ENCODE data around the gene KL. TPM values are rescaled to one million over a fixed set of nuclear protein-coding genes. Genes with fewer than 3 reads are reported as not detected.

KL gene
- total and polyA plus RNA-seq, 2 of the 8 experiments (the other 6 are each of a cell fraction or from before 2014, with no cell fraction given) = 0.02 TPM; not detected in 1

DNA sequence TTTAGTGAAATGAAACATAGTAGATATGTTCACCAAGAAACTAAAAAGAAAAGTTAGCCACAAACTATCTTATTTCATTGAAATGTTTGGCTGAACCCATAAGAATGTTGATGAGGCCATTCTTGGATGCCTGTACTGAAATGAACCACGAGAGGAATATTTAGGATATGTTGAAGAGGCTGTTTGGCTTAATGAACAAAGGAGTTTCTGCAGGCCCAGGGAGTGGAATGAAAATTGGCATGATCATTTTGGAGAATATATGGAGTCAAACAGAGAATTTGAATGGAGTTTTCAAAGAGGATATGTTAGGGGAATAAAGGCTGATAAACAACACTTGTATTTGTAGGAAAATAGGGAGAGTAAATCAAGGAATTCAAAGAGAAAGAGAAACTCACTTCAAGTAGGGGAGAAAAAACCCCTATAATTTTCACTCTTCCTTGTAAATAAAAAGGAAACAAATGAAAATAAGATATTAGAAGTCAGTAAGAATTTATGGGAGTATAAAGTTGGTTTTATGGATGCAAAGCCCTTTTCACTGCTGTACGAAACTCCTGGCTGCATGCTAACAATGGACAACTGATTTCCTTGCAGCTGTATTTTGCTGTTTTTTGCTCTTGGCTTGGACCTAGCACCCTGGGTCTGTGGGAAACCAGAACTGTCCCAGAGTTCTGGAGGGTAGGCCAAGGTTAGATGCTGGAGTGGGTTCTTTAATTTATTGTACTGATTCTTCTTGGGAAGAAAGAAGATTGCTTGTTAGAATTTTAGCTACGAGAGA, 36.5 kb downstream of the KL start:
- ChIA-PET CTCF (ENCODE audit: partially characterized antibody) (interaction anchor here (1.3 kb wide), 1 partner anchor 11 kb away, joined by 3 read pairs; no protein-coding TSS in a partner anchor), POLR2A (ENCODE audit: partially characterized antibody) (no interaction called here)
- H2AFZ ChIP-seq (ENCODE audit: low read length) = no peak overlapping the region
- FAIRE-seq (no peak), DNase-seq (ENCODE audit: low read depth in 1 of 2, low spot score in 2 of 2) (no peak)
- H3K18ac ChIP-seq (ENCODE audit: extremely low read depth, low read length) = no peak overlapping the region
- H4K20me1 ChIP-seq (replicated peaks in 1 of 2; ENCODE audit: control insufficient read depth in 1 of 2, insufficient read depth in 2 of 2, low read length in 2 of 2) = no peaks in the 10 kb centered on the region
- no peaks in the 10 kb centered on the region for H3K23me2 ChIP-seq (ENCODE audit: low read depth, low read length)
- H4K91ac ChIP-seq (replicated peaks; ENCODE audit: insufficient read length, low read length) = no peak overlapping the region
- H3K27me3 ChIP-seq (replicated peaks in 1 of 4; ENCODE audit: control insufficient read depth in 3 of 4, extremely low read depth in 1 of 4, insufficient read depth in 3 of 4, low read length in 3 of 4) = no peaks in the 10 kb centered on the region
- no peaks in the 10 kb centered on the region for H3K79me2 ChIP-seq (ENCODE audit: control insufficient read depth in 1 of 2, insufficient read depth in 2 of 2, low read length in 2 of 2)
- H2BK15ac ChIP-seq (ENCODE audit: low read length) = no peak overlapping the region
- H2BK12ac ChIP-seq (ENCODE audit: low read depth, low read length) = no peak overlapping the region
- no peak overlapping the region for H3K4me2 ChIP-seq (ENCODE audit: insufficient read depth in 1 of 2, low read depth in 2 of 2, low read length in 2 of 2)
- no peak overlapping the region for H4K5ac ChIP-seq (ENCODE audit: insufficient read length, low read depth, low read length)
- no peak overlapping the region for H3K4ac ChIP-seq (replicated peaks; ENCODE audit: insufficient read length, low read depth, low read length)
- H3K14ac ChIP-seq (ENCODE audit: insufficient read length) = no peak overlapping the region
- H3K23ac ChIP-seq (ENCODE audit: insufficient read length) = no peak overlapping the region
- H2BK120ac ChIP-seq (replicated peaks; ENCODE audit: low read depth, low read length) = no peak overlapping the region
- H3K56ac ChIP-seq (replicated peaks; ENCODE audit: insufficient read length, low read depth, low read length) = no peak overlapping the region
- no peak overlapping the region for H3K9ac ChIP-seq (replicated peaks in 1 of 4; ENCODE audit: extremely low read depth in 1 of 4, low read depth in 3 of 4, low read length in 3 of 4)
- H2AK5ac ChIP-seq (ENCODE audit: low read depth, low read length) = no peak overlapping the region
- no peaks in the 10 kb centered on the region for H3K79me1 ChIP-seq (ENCODE audit: low read depth, low read length)
- H3K4me3 ChIP-seq (ENCODE audit: extremely low read depth in 1 of 4, insufficient read depth in 2 of 4, low read depth in 3 of 4, low read length in 4 of 4) = no peak overlapping the region
- no peaks in the 10 kb centered on the region for H3K9me3 ChIP-seq (ENCODE audit: insufficient read depth in 2 of 2, low read depth in 1 of 2, low read length in 1 of 2)
- no peak overlapping the region for H2BK5ac ChIP-seq (ENCODE audit: low read depth, low read length)
- H3K27ac ChIP-seq (ENCODE audit: low read depth, low read length) = no peak overlapping the region
- H2BK20ac ChIP-seq (ENCODE audit: low read length) = no peak overlapping the region
- WGBS, 2 experiments (ENCODE audit: extremely low coverage in 1 of 2, insufficient coverage in 1 of 2, insufficient read length in 1 of 2, insufficient replicate concordance in 2 of 2, low coverage in 1 of 2, low lambda C conversion rate in 2 of 2, missing lambda C conversion rate in 1 of 2) = 79% methylated on average over 3 of the region's 3 CpGs; no CpG with 5 or more reads in 1 of the 2 experiments
- no peaks in the 10 kb centered on the region for H3K4me1 ChIP-seq (replicated peaks in 1 of 4; ENCODE audit: control insufficient read depth in 3 of 4, insufficient read depth in 4 of 4, low read length in 3 of 4)
- H3K36me3 ChIP-seq (ENCODE audit: control insufficient read depth in 2 of 4, insufficient read depth in 4 of 4, low read length in 3 of 4) = no peaks in the 10 kb centered on the region
- H4K8ac ChIP-seq (ENCODE audit: extremely low read depth, insufficient read depth, low read length) = no peak overlapping the region
- TF ChIP-seq GTF2F1 (IDR thresholded peaks at IDR 0.05; ENCODE audit: borderline replicate concordance, low read depth, low read length) = no peak
- TF ChIP-seq CEBPB (IDR thresholded peaks at IDR 0.05; ENCODE audit: low read depth, low read length) = no peak
- TF ChIP-seq, protein P1, sequence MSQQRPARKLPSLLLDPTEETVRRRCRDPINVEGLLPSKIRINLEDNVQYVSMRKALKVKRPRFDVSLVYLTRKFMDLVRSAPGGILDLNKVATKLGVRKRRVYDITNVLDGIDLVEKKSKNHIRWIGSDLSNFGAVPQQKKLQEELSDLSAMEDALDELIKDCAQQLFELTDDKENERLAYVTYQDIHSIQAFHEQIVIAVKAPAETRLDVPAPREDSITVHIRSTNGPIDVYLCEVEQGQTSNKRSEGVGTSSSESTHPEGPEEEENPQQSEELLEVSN (IDR thresholded peaks at IDR 0.05) = no peak
- no peak for TF ChIP-seq TCF12 (IDR thresholded peaks at IDR 0.05; ENCODE audit: low read depth, low read length)
- no peak for TF ChIP-seq SIN3A (conservative IDR thresholded peaks at IDR 0.05 in 1 of 2, IDR thresholded peaks at IDR 0.05 in 1 of 2; ENCODE audit: low read depth in 1 of 2, low read length in 2 of 2)
- TF ChIP-seq CHD1 (IDR thresholded peaks at IDR 0.05; ENCODE audit: low read depth, low read length) = no peak
- no peak for TF ChIP-seq HDAC2 (IDR thresholded peaks at IDR 0.05; ENCODE audit: borderline replicate concordance in 1 of 2, low read depth in 2 of 2, low read length in 2 of 2)
- TF ChIP-seq MAFK (IDR thresholded peaks at IDR 0.05; ENCODE audit: low read depth, low read length) = no peak
- TF ChIP-seq BACH1 (IDR thresholded peaks at IDR 0.05; ENCODE audit: low read length) = no peak
- no peak for TF ChIP-seq ZNF274 (IDR thresholded peaks at IDR 0.05; ENCODE audit: borderline replicate concordance, extremely low read depth, low read length)
- no peak for TF ChIP-seq CBX5 (IDR thresholded peaks at IDR 0.05; ENCODE audit: low read depth, low read length)
- no peak for TF ChIP-seq RXRA (IDR thresholded peaks at IDR 0.05; ENCODE audit: insufficient read depth, low read depth, low read length)
